Sigmoid colon (tissue), 7 donors: Measurements from ENCODE around the gene CTPS2. TPM values are rescaled to one million over a fixed set of nuclear protein-coding genes. Genes with fewer than 3 reads are reported as not detected.
"Not testable (repeated sequence)": the region's sequence is repeated elsewhere in the genome, so short reads cannot be mapped to it uniquely, and the experiment has no call there.

ENCODE experiments used
- DNase-seq: peaks from one replicate; pipeline ENCODE4 v3.0.0-alpha.2; 2019
- H3K27ac ChIP-seq, 4 donors: fragments of 200-600 bp; sonication (generic); one replicate each; pipeline ENCODE4 v1.5.1; 2016 to 2019; ENCODE audit warnings: mild to moderate bottlenecking in 1 of 4
- H3K27me3 ChIP-seq, 3 donors: fragments of 200-600 bp; sonication (generic); one replicate each; pipeline ENCODE4 v1.5.1; 2019; ENCODE audit warnings: mild to moderate bottlenecking in 1 of 3
- H3K36me3 ChIP-seq, 4 donors: fragments of 200-600 bp; sonication (generic); one replicate each; pipeline ENCODE4 v1.5.1; 2016 to 2019
- H3K4me1 ChIP-seq, 4 donors: fragments of 200-600 bp; sonication (generic); one replicate each; pipeline ENCODE4 v1.5.1; 2017 to 2019
- H3K4me3 ChIP-seq, 4 donors: fragments of 200-600 bp; sonication (generic); one replicate each; pipeline ENCODE4 v1.5.1; 2017 to 2019; ENCODE audit warnings: mild to moderate bottlenecking in 2 of 4, moderate library complexity in 1 of 4
- H3K9me3 ChIP-seq, 4 donors: fragments of 200-600 bp in 3 of 4; sonication (generic) in 3 of 4; one replicate each; pipeline versions ENCODE4 v1.5.1 to v1.6.1; 2013 to 2019
- CTCF ChIP-seq, 4 experiments: fragments of 450-650 bp in 3 of 4; fragments of 200-600 bp in 1 of 4; IDR thresholded peaks; one replicate each; pipeline ENCODE4 v1.5.1; 2016 to 2019; ENCODE audit warnings: antibody characterized with exemption in 4 of 4, mild to moderate bottlenecking in 3 of 4, moderate library complexity in 2 of 4
- EP300 ChIP-seq, 4 donors: sonication (generic); formaldehyde crosslinking; IDR thresholded peaks; one replicate each; pipeline ENCODE4 v1.6.1; 2017; ENCODE audit warnings: antibody characterized with exemption in 4 of 4
- POLR2A ChIP-seq, 2 donors: fragments of 450-650 bp; IDR thresholded peaks; one replicate each; pipeline ENCODE4 v1.6.1; 2016; ENCODE audit warnings: antibody characterized with exemption in 2 of 2, mild to moderate bottlenecking in 2 of 2, moderate library complexity in 2 of 2
- POLR2AphosphoS5 ChIP-seq, 4 donors: sonication (generic); formaldehyde crosslinking; IDR thresholded peaks; one replicate each; pipeline ENCODE4 v1.6.1; 2017; ENCODE audit warnings: antibody characterized with exemption in 4 of 4
- WGBS, 2 donors: extraction: QIAGEN DNeasy Blood & Tissue Kit; methylation state at CpG; one replicate each; pipeline ENCODE4 v1.1.7; 2013; 5-methylcytosine and 5-hydroxymethylcytosine counted together
- intact Hi-C: fragments of 100-400 bp; cut with DNase I; formaldehyde crosslinking; loops from one replicate; pipeline ENCODE4 v1.15.1; 2023
- polyA plus RNA-seq, 3 donors: library from polyadenylated mRNA; stranded (reverse); fragments of 200-250 nt; gene quantifications; one replicate each; pipeline ENCODE4 v1.2.3, GENCODE V29; 2013
- total RNA-seq, 4 donors: library from RNA; depleted of rRNA; stranded (reverse); fragments of >200 nt; gene quantifications; one replicate each; pipeline ENCODE4 v1.1.0, GENCODE V29; 2016
- donor health status: healthy with polysubstance abuse.
- donor health status: Bipolar disorder and iron deficiency.
- donor health status: healthy.

Gene CTPS2
- total and polyA plus RNA-seq, 7 donors, result 6.0 to 23.0 (median 11.7) TPM

- Histone ChIP-seq H3K27ac (no peak overlapping the region), H3K4me3 (no peak overlapping the region), H3K27me3 (no peaks in the 10 kb centered on the region), H3K9me3 (no peaks in the 10 kb centered on the region), H3K4me1 (no peaks in the 10 kb centered on the region), H3K36me3 (no peaks in the 10 kb centered on the region)
- TF ChIP-seq EP300 (IDR thresholded peaks at IDR 0.05) (no peak), POLR2A (IDR thresholded peaks at IDR 0.05) (no peak)
- WGBS, 2 donors, result 79 to 92% methylated on average over 1 of the region's 1 CpG
- intact Hi-C loops, result no loop called here
- DNase-seq, result no peak
Measured at GRCh38 chrX:16588266-16588665, 124.2 kb downstream of the CTPS2 start.

- no peaks in the 10 kb centered on the region for H3K4me1 ChIP-seq
- 92 to 96% methylated on average over 4 of the region's 4 CpGs for WGBS, 2 donors
- DNase-seq, result no peak
- no peak overlapping the region for H3K27ac ChIP-seq
- TF ChIP-seq EP300 (IDR thresholded peaks at IDR 0.05) (no peak), POLR2A (IDR thresholded peaks at IDR 0.05) (no peak), POLR2AphosphoS5 (IDR thresholded peaks at IDR 0.05) (no peak), CTCF (IDR thresholded peaks at IDR 0.05) (no peak)
- no peaks in the 10 kb centered on the region for H3K9me3 ChIP-seq
- H3K4me3 ChIP-seq, result no peak overlapping the region
- no peaks in the 10 kb centered on the region for H3K36me3 ChIP-seq
- H3K27me3 ChIP-seq, result no peaks in the 10 kb centered on the region
- intact Hi-C loops, result no loop called here
Measured at GRCh38 chrX:16587836-16588235, 124.6 kb downstream of the CTPS2 start.

GRCh38 chrX:16586377-16587112 lies 125.9 kb downstream of the CTPS2 start:
- intact Hi-C loops, result no loop called here
- no peak for DNase-seq
- Histone ChIP-seq H3K27ac (no peak overlapping the region), H3K27me3 (no peaks in the 10 kb centered on the region), H3K4me1 (no peaks in the 10 kb centered on the region), H3K9me3 (no peaks in the 10 kb centered on the region), H3K36me3 (no peaks in the 10 kb centered on the region), H3K4me3 (no peak overlapping the region)
- WGBS, 2 donors, result 94 to 96% methylated on average over 6 of the region's 6 CpGs
- TF ChIP-seq POLR2A (IDR thresholded peaks at IDR 0.05) (no peak), CTCF (IDR thresholded peaks at IDR 0.05) (no peak), EP300 (IDR thresholded peaks at IDR 0.05) (no peak), POLR2AphosphoS5 (IDR thresholded peaks at IDR 0.05) (no peak)

GRCh38 chrX:16585486-16586376 lies 126.7 kb downstream of the CTPS2 start:
- Histone ChIP-seq H3K27me3 (no peaks in the 10 kb centered on the region), H3K4me3 (no peak overlapping the region), H3K4me1 (no peaks in the 10 kb centered on the region), H3K36me3 (no peaks in the 10 kb centered on the region), H3K27ac (no peak overlapping the region), H3K9me3 (no peaks in the 10 kb centered on the region)
- intact Hi-C loops, result no loop called here
- TF ChIP-seq POLR2A (IDR thresholded peaks at IDR 0.05) (no peak), EP300 (IDR thresholded peaks at IDR 0.05) (no peak), CTCF (IDR thresholded peaks at IDR 0.05) (no peak), POLR2AphosphoS5 (IDR thresholded peaks at IDR 0.05) (no peak)
- no peak for DNase-seq
- 77 to 89% methylated on average over 7 of the region's 7 CpGs for WGBS, 2 donors

GRCh38 chrX:16580004-16580797 lies 132.3 kb downstream of the CTPS2 start:
- not testable (repeated sequence) for H3K27me3 ChIP-seq

More at GRCh38 chrX:16580004-16580797, 132.3 kb downstream of the CTPS2 start:
- intact Hi-C loops, H3K36me3 ChIP-seq, H3K4me3 ChIP-seq, H3K9me3 ChIP-seq, H3K27ac ChIP-seq, DNase-seq, H3K4me1 ChIP-seq: not testable (repeated sequence)
- 30 to 58% methylated on average over 14 of the region's 14 CpGs for WGBS, 2 donors
